H9 (cell line): ENCODE data around the gene TSPO2. TPM values are rescaled to one million over a fixed set of nuclear protein-coding genes. Genes with fewer than 3 reads are reported as not detected.

Experiments used
- DNase-seq: peaks from one replicate; pipeline ENCODE4 v3.0.0-alpha.2; 2017
- H2AFZ ChIP-seq: one replicate; pipeline ENCODE4 v1.6.1; 2013; ENCODE audit warnings: mild to moderate bottlenecking, low read length, control low read depth, moderate library complexity
- H2AK5ac ChIP-seq: 2 replicates; pipeline ENCODE4 v1.6.1; 2013; ENCODE audit warnings: low read length, control low read depth, mixed read lengths; ENCODE audit not compliant: insufficient read length
- H2BK120ac ChIP-seq: one replicate; pipeline ENCODE4 v1.6.1; 2013; ENCODE audit warnings: low read depth, mild to moderate bottlenecking, low read length, control low read depth, inconsistent platforms; ENCODE audit not compliant: poor library complexity, severe bottlenecking
- H2BK12ac ChIP-seq: 2 replicates; pipeline ENCODE4 v1.6.1; 2013; ENCODE audit warnings: low read length, control low read depth, mixed read lengths, low read depth; ENCODE audit not compliant: insufficient read length
- H2BK15ac ChIP-seq: 2 replicates; pipeline ENCODE4 v1.6.1; 2013; ENCODE audit warnings: low read depth, low read length, control low read depth
- H2BK20ac ChIP-seq: one replicate; pipeline ENCODE4 v1.6.1; 2013; ENCODE audit warnings: low read depth, mild to moderate bottlenecking, low read length, control low read depth, inconsistent platforms; ENCODE audit not compliant: poor library complexity, severe bottlenecking
- H2BK5ac ChIP-seq: 2 replicates; pipeline ENCODE4 v1.6.1; 2013; ENCODE audit warnings: low read length, control low read depth, mixed read lengths; ENCODE audit not compliant: insufficient read length
- H3K14ac ChIP-seq: 2 replicates; pipeline ENCODE4 v1.6.1; 2013; ENCODE audit warnings: low read length, control low read depth; ENCODE audit not compliant: insufficient read depth
- H3K18ac ChIP-seq: 2 replicates; pipeline ENCODE4 v1.6.1; 2013; ENCODE audit warnings: low read depth, mild to moderate bottlenecking, mixed read lengths, low read length, control low read depth; ENCODE audit not compliant: insufficient read length
- H3K23ac ChIP-seq: 2 replicates; pipeline ENCODE4 v1.6.1; 2013; ENCODE audit warnings: low read length, control low read depth, mixed read lengths, low read depth; ENCODE audit not compliant: insufficient read length
- H3K23me2 ChIP-seq: 2 replicates; pipeline ENCODE4 v1.6.1; 2013; ENCODE audit warnings: low read depth, mild to moderate bottlenecking, mixed read lengths, low read length, control low read depth; ENCODE audit not compliant: insufficient read length, poor library complexity, severe bottlenecking
- H3K27ac ChIP-seq: 2 replicates; pipeline ENCODE4 v1.5.1; 2013; ENCODE audit warnings: low read length, control low read depth, mixed read lengths, low read depth; ENCODE audit not compliant: insufficient read length
- H3K27me3 ChIP-seq: 2 replicates; pipeline ENCODE4 v1.6.1; 2013; ENCODE audit warnings: low read length, control low read depth, inconsistent platforms; ENCODE audit not compliant: insufficient read depth
- H3K4ac ChIP-seq: 2 replicates; pipeline ENCODE4 v1.6.1; 2013; ENCODE audit warnings: low read depth, mild to moderate bottlenecking, control low read depth, inconsistent platforms, low read length, moderate library complexity
- H3K4me1 ChIP-seq: 2 replicates; pipeline ENCODE4 v1.6.1; 2013; ENCODE audit warnings: low read length, control low read depth, inconsistent platforms; ENCODE audit not compliant: insufficient read depth
- H3K4me2 ChIP-seq: 2 replicates; pipeline ENCODE4 v1.6.1; 2013; ENCODE audit warnings: low read length, control low read depth, mixed read lengths; ENCODE audit not compliant: insufficient read length, insufficient read depth
- H3K56ac ChIP-seq: 2 replicates; pipeline ENCODE4 v1.6.1; 2013; ENCODE audit warnings: low read depth, mild to moderate bottlenecking, mixed read lengths, low read length, control low read depth; ENCODE audit not compliant: insufficient read length
- H3K79me1 ChIP-seq: 2 replicates; pipeline ENCODE4 v1.6.1; 2013; ENCODE audit warnings: low read depth, mild to moderate bottlenecking, moderate library complexity, low read length, control low read depth, inconsistent platforms; ENCODE audit not compliant: insufficient read depth, poor library complexity, severe bottlenecking
- H3K79me2 ChIP-seq: 2 replicates; pipeline ENCODE4 v1.6.1; 2013; ENCODE audit warnings: low read length, control low read depth, inconsistent platforms; ENCODE audit not compliant: insufficient read depth
- H3K9ac ChIP-seq: 2 replicates; pipeline ENCODE4 v1.6.1; 2013; ENCODE audit warnings: low read length, control low read depth, mixed read lengths; ENCODE audit not compliant: insufficient read length; ENCODE audit errors: extremely low read depth
- H3K9me3 ChIP-seq: one replicate; pipeline ENCODE4 v1.6.1; 2013; ENCODE audit warnings: low read depth, low read length, inconsistent platforms; ENCODE audit not compliant: control insufficient read depth
- H3T11ph ChIP-seq: one replicate; pipeline ENCODE4 v1.6.1; 2013; ENCODE audit warnings: mild to moderate bottlenecking, low read length, control low read depth, inconsistent platforms
- H4K20me1 ChIP-seq: one replicate; pipeline ENCODE4 v1.6.1; 2013; ENCODE audit not compliant: control insufficient read depth, insufficient read length, insufficient read depth
- H4K5ac ChIP-seq: 2 replicates; pipeline ENCODE4 v1.6.1; 2013; ENCODE audit warnings: low read depth, mild to moderate bottlenecking, mixed read lengths, low read length, control low read depth; ENCODE audit not compliant: insufficient read length
- H4K8ac ChIP-seq: replicated peaks from 2 replicates; pipeline ENCODE4 v1.6.1; 2013; ENCODE audit warnings: low read length, control low read depth, mixed read lengths, low read depth; ENCODE audit not compliant: insufficient read length
- H4K91ac ChIP-seq: 2 replicates; pipeline ENCODE4 v1.6.1; 2013; ENCODE audit warnings: low read depth, mild to moderate bottlenecking, moderate library complexity, mixed read lengths, low read length, control low read depth; ENCODE audit not compliant: insufficient read length
- H3K27ac Mint-ChIP-seq, 3 experiments: 2 replicates in 2 of 3; 3 replicates in 1 of 3; pipeline ENCODE4 v1.8.0; 2020 to 2021; ENCODE audit warnings: mixed read lengths in 3 of 3, mild to moderate bottlenecking in 1 of 3, moderate library complexity in 1 of 3
- H3K27me3 Mint-ChIP-seq: 2 replicates; pipeline ENCODE4 v1.8.0; 2021; ENCODE audit warnings: low read depth, mild to moderate bottlenecking, moderate library complexity, mixed read lengths
- H3K36me3 Mint-ChIP-seq, 3 experiments: 2 replicates in 2 of 3; 3 replicates in 1 of 3; pipeline ENCODE4 v1.8.0; 2020 to 2021; ENCODE audit warnings: low read depth in 3 of 3, mixed read lengths in 3 of 3; ENCODE audit not compliant: insufficient read depth in 1 of 3
- H3K4me1 Mint-ChIP-seq, 2 experiments: 2 replicates each; pipeline ENCODE4 v1.8.0; 2020; ENCODE audit warnings: mixed read lengths in 2 of 2
- H3K4me3 Mint-ChIP-seq, 2 experiments: 2 replicates in 1 of 2; 3 replicates in 1 of 2; pipeline ENCODE4 v1.8.0; 2020 to 2021; ENCODE audit warnings: mild to moderate bottlenecking in 2 of 2, mixed read lengths in 2 of 2, moderate library complexity in 1 of 2
- H3K9me3 Mint-ChIP-seq, 2 experiments: 2 replicates in 1 of 2; 3 replicates in 1 of 2; pipeline ENCODE4 v1.8.0; 2020; ENCODE audit warnings: mild to moderate bottlenecking in 2 of 2, mixed read lengths in 2 of 2, moderate library complexity in 1 of 2
- WGBS: extraction: QIAGEN DNeasy Blood & Tissue Kit; methylation state at CpG from one replicate; pipeline ENCODE4 v1.1.7; 2013; ENCODE audit warnings: missing lambda C conversion rate, low lambda C conversion rate, mixed read lengths; ENCODE audit not compliant: insufficient read length; ENCODE audit errors: extremely low coverage; 5-methylcytosine and 5-hydroxymethylcytosine counted together
- total RNA-seq: library from RNA; stranded (reverse); gene quantifications from 2 replicates; pipeline ENCODE4 v1.2.1, GENCODE V29; 2021
- TF ChIP-seq, protein P1 (sequence below): fragments of 200-600 bp; sonication (generic); conservative IDR thresholded peaks from 3 replicates; pipeline ENCODE4 v1.8.0; 2021; ENCODE audit warnings: antibody characterized with exemption, mild to moderate bottlenecking

TSPO2 gene
- total RNA-seq, 1 experiment from 2014 or later = not detected

DNA sequence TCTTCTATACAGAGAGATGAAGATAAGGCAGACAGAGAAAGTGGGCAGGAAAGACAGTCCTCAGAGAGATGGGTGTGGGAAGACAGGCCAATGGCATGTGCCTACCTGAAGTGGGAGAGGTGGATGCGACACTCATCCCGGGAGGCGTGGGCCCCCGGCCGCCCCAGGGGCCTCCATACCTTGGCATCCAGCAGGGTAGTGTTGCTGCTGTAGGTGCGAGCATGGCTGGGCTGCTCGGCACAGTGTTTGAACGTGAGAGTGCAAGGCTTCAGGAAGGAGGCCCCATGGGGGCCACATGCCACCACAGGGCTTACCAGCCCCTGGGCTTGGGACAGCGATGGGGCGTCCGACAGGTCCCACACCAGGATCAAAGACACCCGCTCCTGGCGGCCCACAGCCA is 8.5 kb upstream of the TSPO2 start:
- no peaks in the 10 kb centered on the region for H3K36me3 Mint-ChIP-seq
- no peak overlapping the region for H3K56ac ChIP-seq
- H3K4me1 Mint-ChIP-seq = peaks cover 14% of the 10 kb centered on the region in 2 experiments
- H3K9me3 Mint-ChIP-seq = no peaks in the 10 kb centered on the region; a peak in 1 of 5 replicates
- H2BK12ac ChIP-seq = no peak overlapping the region
- no peaks in the 10 kb centered on the region for H3K79me1 ChIP-seq
- H2BK120ac ChIP-seq = no peak overlapping the region
- H2AFZ ChIP-seq = no peak overlapping the region
- DNase-seq = no peak
- H3K4me1 ChIP-seq = peaks cover 5% of the 10 kb centered on the region
- H3K27me3 Mint-ChIP-seq = no peaks in the 10 kb centered on the region
- no peak overlapping the region for H3K27ac ChIP-seq
- H3K27ac Mint-ChIP-seq = no peak overlapping the region
- no peaks in the 10 kb centered on the region for H3K79me2 ChIP-seq
- no peak overlapping the region for H2AK5ac ChIP-seq
- no peak overlapping the region for H4K5ac ChIP-seq
- no CpG with 5 or more reads among the region's 13 CpGs for WGBS
- no peaks in the 10 kb centered on the region for H3K23me2 ChIP-seq
- no peak overlapping the region for H3K4me2 ChIP-seq
- no peak overlapping the region for H3K9ac ChIP-seq
- no peak overlapping the region for H3K4ac ChIP-seq
- no peaks in the 10 kb centered on the region for H3K27me3 ChIP-seq
- no peak overlapping the region for H3T11ph ChIP-seq
- no peak overlapping the region for H3K4me3 Mint-ChIP-seq
- H4K8ac ChIP-seq = no peak overlapping the region
- no peak overlapping the region for H2BK20ac ChIP-seq
- H2BK15ac ChIP-seq = no peak overlapping the region
- H4K91ac ChIP-seq = no peak overlapping the region
- no peak overlapping the region for H3K14ac ChIP-seq
- no peaks in the 10 kb centered on the region for H4K20me1 ChIP-seq
- TF ChIP-seq, protein P1, sequence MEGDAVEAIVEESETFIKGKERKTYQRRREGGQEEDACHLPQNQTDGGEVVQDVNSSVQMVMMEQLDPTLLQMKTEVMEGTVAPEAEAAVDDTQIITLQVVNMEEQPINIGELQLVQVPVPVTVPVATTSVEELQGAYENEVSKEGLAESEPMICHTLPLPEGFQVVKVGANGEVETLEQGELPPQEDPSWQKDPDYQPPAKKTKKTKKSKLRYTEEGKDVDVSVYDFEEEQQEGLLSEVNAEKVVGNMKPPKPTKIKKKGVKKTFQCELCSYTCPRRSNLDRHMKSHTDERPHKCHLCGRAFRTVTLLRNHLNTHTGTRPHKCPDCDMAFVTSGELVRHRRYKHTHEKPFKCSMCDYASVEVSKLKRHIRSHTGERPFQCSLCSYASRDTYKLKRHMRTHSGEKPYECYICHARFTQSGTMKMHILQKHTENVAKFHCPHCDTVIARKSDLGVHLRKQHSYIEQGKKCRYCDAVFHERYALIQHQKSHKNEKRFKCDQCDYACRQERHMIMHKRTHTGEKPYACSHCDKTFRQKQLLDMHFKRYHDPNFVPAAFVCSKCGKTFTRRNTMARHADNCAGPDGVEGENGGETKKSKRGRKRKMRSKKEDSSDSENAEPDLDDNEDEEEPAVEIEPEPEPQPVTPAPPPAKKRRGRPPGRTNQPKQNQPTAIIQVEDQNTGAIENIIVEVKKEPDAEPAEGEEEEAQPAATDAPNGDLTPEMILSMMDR = no peak
- no peak overlapping the region for H3K18ac ChIP-seq
- H3K9me3 ChIP-seq = no peaks in the 10 kb centered on the region
- no peak overlapping the region for H3K23ac ChIP-seq
- H2BK5ac ChIP-seq = no peak overlapping the region
